RWPE2 (cell line): Measurements from ENCODE around the gene ARFGAP3.

Experiments
- ATAC-seq: fragments of 200-7000 bp; cut with Tn5 transposase; 3 replicates; pipeline ENCODE4 v1.9.1; 2021; ENCODE audit warnings: low read depth
- DNase-seq: peaks from one replicate; pipeline ENCODE4 v3.0.0-alpha.2; 2020; ENCODE audit warnings: low spot score
- H3K27ac ChIP-seq: fragments of 450-650 bp; 2 replicates; pipeline ENCODE4 v1.5.1; 2017; ENCODE audit warnings: mild to moderate bottlenecking; ENCODE audit not compliant: poor library complexity, severe bottlenecking
- H3K27me3 ChIP-seq: fragments of 250-450 bp; sonication (Bioruptor Pico); 2 replicates; pipeline ENCODE4 v1.5.1; 2021; ENCODE audit warnings: mild to moderate bottlenecking, moderate library complexity; ENCODE audit not compliant: insufficient read depth, poor library complexity, severe bottlenecking
- H3K36me3 ChIP-seq: fragments of 250-450 bp; sonication (Bioruptor Pico); 2 replicates; pipeline ENCODE4 v1.5.1; 2020; ENCODE audit warnings: low read depth, mild to moderate bottlenecking, moderate library complexity
- H3K4me1 ChIP-seq: fragments of 250-450 bp; sonication (Bioruptor Pico); 2 replicates; pipeline ENCODE4 v1.5.1; 2021; ENCODE audit warnings: mild to moderate bottlenecking, moderate library complexity; ENCODE audit not compliant: insufficient read depth, poor library complexity, severe bottlenecking
- H3K4me3 ChIP-seq: fragments of 250-450 bp; sonication (Bioruptor Pico); 2 replicates; pipeline ENCODE4 v1.5.1; 2021; ENCODE audit warnings: mild to moderate bottlenecking, moderate library complexity; ENCODE audit not compliant: severe bottlenecking
- H3K9me3 ChIP-seq: fragments of 250-450 bp; sonication (Bioruptor Pico); 2 replicates; pipeline ENCODE4 v1.5.1; 2021; ENCODE audit warnings: mild to moderate bottlenecking, moderate library complexity; ENCODE audit not compliant: severe bottlenecking
- CTCF ChIP-seq: fragments of 450-650 bp; IDR thresholded peaks from one replicate; pipeline ENCODE4 v1.5.1; 2017; ENCODE audit warnings: mild to moderate bottlenecking, moderate library complexity; ENCODE audit not compliant: poor library complexity, severe bottlenecking

The ARFGAP3 gene

GRCh38 chr22:42813501-42813900 lies 43.6 kb downstream of the ARFGAP3 start:
- H3K9me3 ChIP-seq: no peaks in the 10 kb centered on the region
- H3K27ac ChIP-seq: no peak overlapping the region
- H3K4me3 ChIP-seq: no peak overlapping the region
- no peaks in the 10 kb centered on the region for H3K4me1 ChIP-seq
- peaks cover 57% of the 10 kb centered on the region for H3K36me3 ChIP-seq
- no peak for DNase-seq
- no peak for TF ChIP-seq CTCF
- no peaks in the 10 kb centered on the region for H3K27me3 ChIP-seq
- no peak for ATAC-seq

GRCh38 chr22:42811459-42811858 lies 45.6 kb downstream of the ARFGAP3 start:
- ATAC-seq (no peak), DNase-seq (no peak)
- Histone ChIP-seq H3K9me3 (no peaks in the 10 kb centered on the region), H3K36me3 (peaks cover 58% of the 10 kb centered on the region), H3K27ac (no peak overlapping the region), H3K27me3 (no peaks in the 10 kb centered on the region), H3K4me3 (no peak overlapping the region), H3K4me1 (no peaks in the 10 kb centered on the region)
- no peak for TF ChIP-seq CTCF

- peaks cover 45% of the 10 kb centered on the region for H3K36me3 ChIP-seq
- H3K4me3 ChIP-seq: no peak overlapping the region
Measured at GRCh38 chr22:42808521-42808920, 48.6 kb downstream of the ARFGAP3 start.

GRCh38 chr22:42807185-42807584 lies 49.9 kb downstream of the ARFGAP3 start:
- no peak for TF ChIP-seq CTCF
- H3K27me3 ChIP-seq: no peaks in the 10 kb centered on the region
- no peak overlapping the region for H3K27ac ChIP-seq
- DNase-seq: no peak
- H3K36me3 ChIP-seq: peaks cover 52% of the 10 kb centered on the region
- peaks cover 19% of the 10 kb centered on the region for H3K4me1 ChIP-seq
- no peaks in the 10 kb centered on the region for H3K9me3 ChIP-seq
- no peak for ATAC-seq
- H3K4me3 ChIP-seq: no peak overlapping the region

More at GRCh38 chr22:42808521-42808920, 48.6 kb downstream of the ARFGAP3 start:
- Histone ChIP-seq H3K4me1 (peaks cover 19% of the 10 kb centered on the region), H3K9me3 (no peaks in the 10 kb centered on the region), H3K27me3 (no peaks in the 10 kb centered on the region), H3K27ac (no peak overlapping the region)
- TF ChIP-seq CTCF: no peak
- DNase-seq (no peak), ATAC-seq (no peak)

GRCh38 chr22:42805998-42806830 lies 50.9 kb downstream of the ARFGAP3 start:
- Histone ChIP-seq H3K36me3 (peaks cover 46% of the 10 kb centered on the region), H3K4me1 (peaks cover 19% of the 10 kb centered on the region), H3K4me3 (no peak overlapping the region), H3K27ac (peak overlapping the region; percentile 59), H3K27me3 (no peaks in the 10 kb centered on the region), H3K9me3 (no peaks in the 10 kb centered on the region)
- TF ChIP-seq CTCF: no peak
- peak; percentile 26 for ATAC-seq
- DNase-seq: no peak
